Loucy (cell line): ENCODE data around the gene ZNF808.
"Not testable (repeated sequence)": the region's sequence is repeated elsewhere in the genome, so short reads cannot be mapped to it uniquely, and the experiment has no call there.

Experiments
- H2AFZ ChIP-seq: fragments of 200-600 bp; sonication (generic); 2 replicates; pipeline ENCODE4 v1.6.0; 2016; ENCODE audit warnings: antibody characterized with exemption, mild to moderate bottlenecking, low read length, moderate library complexity
- H3F3A ChIP-seq: fragments of 200-600 bp; 2 replicates; pipeline ENCODE4 v1.6.0; 2016; ENCODE audit warnings: antibody characterized with exemption, low read depth, mild to moderate bottlenecking
- H3K27me3 ChIP-seq: fragments of 200-600 bp; sonication (generic); 2 replicates; pipeline ENCODE4 v1.6.1; 2014; ENCODE audit warnings: low read length, mild to moderate bottlenecking; ENCODE audit not compliant: insufficient read depth, poor library complexity, severe bottlenecking
- H3K36me3 ChIP-seq: fragments of 200-600 bp; sonication (generic); 2 replicates; pipeline ENCODE4 v1.6.1; 2016; ENCODE audit warnings: low read length; ENCODE audit not compliant: insufficient read depth
- H3K4me1 ChIP-seq: fragments of 200-600 bp; sonication (generic); 2 replicates; pipeline ENCODE4 v1.5.1; 2014; ENCODE audit warnings: low read length, mild to moderate bottlenecking; ENCODE audit not compliant: insufficient read depth, poor library complexity, severe bottlenecking
- H3K4me2 ChIP-seq: fragments of 200-600 bp; sonication (generic); 2 replicates; pipeline ENCODE4 v1.6.0; 2014; ENCODE audit warnings: antibody characterized with exemption, low read length, low read depth, mild to moderate bottlenecking; ENCODE audit not compliant: poor library complexity, severe bottlenecking
- H3K4me3 ChIP-seq: fragments of 200-600 bp; sonication (generic); 2 replicates; pipeline ENCODE4 v1.5.1; 2014; ENCODE audit warnings: low read length, mild to moderate bottlenecking, mixed read lengths; ENCODE audit not compliant: poor library complexity, severe bottlenecking
- H3K79me2 ChIP-seq: fragments of 200-600 bp; sonication (generic); 2 replicates; pipeline ENCODE4 v1.6.1; 2014; ENCODE audit warnings: low read length; ENCODE audit not compliant: insufficient read depth
- H3K9ac ChIP-seq: fragments of 200-600 bp; sonication (generic); 2 replicates; pipeline ENCODE4 v1.6.0; 2014; ENCODE audit warnings: mild to moderate bottlenecking, low read depth, low read length, moderate library complexity; ENCODE audit not compliant: poor library complexity, severe bottlenecking
- H3K9me2 ChIP-seq: fragments of 200-600 bp; sonication (generic); replicated peaks from 2 replicates; pipeline ENCODE4 v1.6.1; 2016; ENCODE audit warnings: low read depth, low read length, mixed read lengths
- H3K9me3 ChIP-seq: fragments of 200-600 bp; sonication (generic); 2 replicates; pipeline ENCODE4 v1.6.1; 2014; ENCODE audit warnings: mild to moderate bottlenecking, antibody characterized with exemption, low read length, low read depth; ENCODE audit not compliant: insufficient read depth
- H4K20me1 ChIP-seq: fragments of 200-600 bp; sonication (generic); 2 replicates; pipeline ENCODE4 v1.6.0; 2014; ENCODE audit warnings: antibody characterized with exemption, low read length, mild to moderate bottlenecking; ENCODE audit not compliant: insufficient read depth, poor library complexity, severe bottlenecking
- EZH2phosphoT487 ChIP-seq: fragments of 200-600 bp; IDR thresholded peaks from 2 replicates; pipeline ENCODE4 v1.6.1; 2018; ENCODE audit warnings: antibody characterized with exemption, mild to moderate bottlenecking, moderate library complexity, borderline replicate concordance
- TF ChIP-seq, protein P1 (sequence below): fragments of 200-600 bp; sonication (generic); conservative IDR thresholded peaks from 2 replicates; pipeline ENCODE4 v1.5.1; 2014; ENCODE audit warnings: mild to moderate bottlenecking, antibody characterized with exemption, low read length

The ZNF808 gene

GRCh38 chr19:52498571-52498970, 28.9 kb upstream of the ZNF808 start:
- Histone ChIP-seq H3K4me3 (no peak overlapping the region), H3K27me3 (no peaks in the 10 kb centered on the region), H3K79me2 (no peaks in the 10 kb centered on the region), H3K9me2 (no peaks in the 10 kb centered on the region), H3K36me3 (no peaks in the 10 kb centered on the region), H3K9ac (no peak overlapping the region), H3K4me2 (no peak overlapping the region), H2AFZ (no peak overlapping the region), H3F3A (no peaks in the 10 kb centered on the region), H3K4me1 (no peaks in the 10 kb centered on the region), H4K20me1 (no peaks in the 10 kb centered on the region), H3K9me3 (no peaks in the 10 kb centered on the region; the same call in 1 of the 2 replicates)
- TF ChIP-seq, protein P1, sequence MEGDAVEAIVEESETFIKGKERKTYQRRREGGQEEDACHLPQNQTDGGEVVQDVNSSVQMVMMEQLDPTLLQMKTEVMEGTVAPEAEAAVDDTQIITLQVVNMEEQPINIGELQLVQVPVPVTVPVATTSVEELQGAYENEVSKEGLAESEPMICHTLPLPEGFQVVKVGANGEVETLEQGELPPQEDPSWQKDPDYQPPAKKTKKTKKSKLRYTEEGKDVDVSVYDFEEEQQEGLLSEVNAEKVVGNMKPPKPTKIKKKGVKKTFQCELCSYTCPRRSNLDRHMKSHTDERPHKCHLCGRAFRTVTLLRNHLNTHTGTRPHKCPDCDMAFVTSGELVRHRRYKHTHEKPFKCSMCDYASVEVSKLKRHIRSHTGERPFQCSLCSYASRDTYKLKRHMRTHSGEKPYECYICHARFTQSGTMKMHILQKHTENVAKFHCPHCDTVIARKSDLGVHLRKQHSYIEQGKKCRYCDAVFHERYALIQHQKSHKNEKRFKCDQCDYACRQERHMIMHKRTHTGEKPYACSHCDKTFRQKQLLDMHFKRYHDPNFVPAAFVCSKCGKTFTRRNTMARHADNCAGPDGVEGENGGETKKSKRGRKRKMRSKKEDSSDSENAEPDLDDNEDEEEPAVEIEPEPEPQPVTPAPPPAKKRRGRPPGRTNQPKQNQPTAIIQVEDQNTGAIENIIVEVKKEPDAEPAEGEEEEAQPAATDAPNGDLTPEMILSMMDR, result no peak
- no peak for TF ChIP-seq EZH2phosphoT487

- not testable (repeated sequence) for H3K4me1 ChIP-seq, H3F3A ChIP-seq, H3K4me3 ChIP-seq, H3K27me3 ChIP-seq, H3K9me3 ChIP-seq, H3K9ac ChIP-seq, H3K4me2 ChIP-seq, H3K79me2 ChIP-seq, H3K9me2 ChIP-seq, H2AFZ ChIP-seq, H3K36me3 ChIP-seq, H4K20me1 ChIP-seq
Measured at GRCh38 chr19:52500474-52500873, 27.0 kb upstream of the ZNF808 start.

DNA sequence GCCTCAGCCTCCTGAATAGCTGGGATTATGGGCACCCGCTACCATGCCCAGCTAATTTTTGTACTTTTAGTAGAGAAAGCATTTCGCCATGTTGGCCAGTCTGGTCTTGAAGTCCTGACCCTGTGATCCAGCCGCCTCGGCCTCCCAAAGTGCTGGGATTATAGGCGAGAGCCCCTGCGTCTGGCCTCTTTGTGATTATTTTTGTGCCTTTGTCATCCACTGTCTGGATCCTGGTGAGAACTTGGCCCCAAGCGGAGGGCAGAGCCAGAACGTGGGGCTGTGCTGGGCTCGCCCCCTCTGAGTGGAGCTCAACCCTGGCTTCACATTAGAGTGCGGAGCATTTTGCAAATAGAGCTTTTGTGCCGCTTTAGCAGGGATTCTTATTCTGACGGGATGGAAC, 26.5 kb upstream of the ZNF808 start:
- H4K20me1 ChIP-seq, H3K9ac ChIP-seq, H3K79me2 ChIP-seq, H3K9me3 ChIP-seq, H3F3A ChIP-seq, H3K4me1 ChIP-seq, H3K9me2 ChIP-seq, H3K27me3 ChIP-seq, H3K4me2 ChIP-seq, H3K4me3 ChIP-seq, H3K36me3 ChIP-seq, H2AFZ ChIP-seq: not testable (repeated sequence)

DNA sequence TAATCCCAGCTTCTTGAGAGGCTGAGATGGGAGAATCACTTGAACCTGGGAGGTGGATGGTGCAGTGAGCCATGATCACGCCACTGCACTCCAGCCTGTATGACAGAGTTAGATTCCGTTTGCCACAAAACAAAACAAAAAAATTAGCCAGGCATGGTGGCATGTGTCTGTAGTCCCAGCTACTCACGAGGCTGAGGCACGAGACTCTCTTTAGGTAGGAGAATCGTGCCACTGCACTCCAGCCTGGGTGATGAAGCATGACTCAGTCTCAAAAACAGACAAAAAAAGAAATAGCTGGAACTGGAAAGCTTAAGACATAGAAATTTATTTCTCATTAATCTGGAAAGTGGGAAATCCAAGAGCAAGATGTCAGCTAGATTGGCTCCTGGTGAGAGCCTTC, 20.2 kb upstream of the ZNF808 start:
- Histone ChIP-seq H3K36me3 (no peaks in the 10 kb centered on the region), H3K4me1 (no peaks in the 10 kb centered on the region), H3K4me3 (no peak overlapping the region), H3K9me3 (peaks cover 6% of the 10 kb centered on the region; the same call in 1 of the 2 replicates), H2AFZ (no peak overlapping the region), H3K27me3 (no peaks in the 10 kb centered on the region), H3K79me2 (no peaks in the 10 kb centered on the region), H3K9me2 (no peaks in the 10 kb centered on the region), H3F3A (no peaks in the 10 kb centered on the region), H3K9ac (no peak overlapping the region), H3K4me2 (no peak overlapping the region), H4K20me1 (no peaks in the 10 kb centered on the region)
- TF ChIP-seq, protein P1, result no peak
- no peak for TF ChIP-seq EZH2phosphoT487
